Right ventricle myocardium inferior (tissue), 1 donor: ENCODE data around the gene ERVW-1. TPM values are rescaled to one million over a fixed set of nuclear protein-coding genes. Genes with fewer than 3 reads are reported as not detected.
"Not testable (repeated sequence)": the region's sequence is repeated elsewhere in the genome, so short reads cannot be mapped to it uniquely, and the experiment has no call there.

Source experiments
- ATAC-seq: fragments of 200-7000 bp; cut with Tn5 transposase; one replicate; pipeline ENCODE4 v1.9.1; 2020; ENCODE audit warnings: mild to moderate bottlenecking, moderate library complexity
- DNase-seq: peaks from one replicate; pipeline ENCODE4 v3.0.0; 2021; ENCODE audit errors: missing footprints
- intact Hi-C: fragments of 100-400 bp; cut with DNase I; formaldehyde crosslinking; loops from one replicate; pipeline ENCODE4 v1.11.0; 2022
- total RNA-seq: library from RNA; stranded (reverse); fragmentation: NEBNext Ultra II Directional; extraction: Animal tissue kit (Norgen Biotek cat#: 25700); gene quantifications from one replicate; pipeline ENCODE4 v1.2.1, GENCODE V29; 2021
- donor health status: DM: no; HTN: yes; CAD: no; lungs with severe emphysema.

The ERVW-1 gene
- total RNA-seq, 1 donor from 2014 or later: not detected

- ATAC-seq, intact Hi-C loops, DNase-seq: not testable (repeated sequence)
Measured at GRCh38 chr7:92475851-92476590, 1.7 kb downstream of the ERVW-1 start.

- ATAC-seq, DNase-seq, intact Hi-C loops: not testable (repeated sequence)
Measured at GRCh38 chr7:92475261-92475770, 2.4 kb downstream of the ERVW-1 start.

DNA sequence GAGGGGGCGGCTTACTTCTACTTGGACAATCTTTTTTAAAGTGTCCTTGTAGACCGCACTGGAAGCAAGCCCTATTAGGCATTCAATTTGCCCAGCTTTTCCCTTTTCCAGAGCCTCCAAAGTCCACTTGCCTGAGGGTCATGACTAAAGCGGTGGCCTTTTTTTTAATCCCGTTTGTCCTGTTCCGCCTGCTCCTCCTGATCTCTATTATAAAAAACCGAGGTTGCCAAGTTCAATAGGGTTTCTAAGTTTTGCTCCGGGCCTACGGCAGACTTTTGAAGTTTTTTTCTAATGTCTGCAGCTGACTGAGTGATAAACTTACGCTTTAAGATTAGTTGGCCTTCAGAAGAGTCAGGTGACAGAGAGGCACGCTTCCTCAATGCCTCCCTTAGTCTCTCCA lies 3.8 kb downstream of the ERVW-1 start:
- DNase-seq, ATAC-seq, intact Hi-C loops: not testable (repeated sequence)

- intact Hi-C loops, DNase-seq, ATAC-seq: not testable (repeated sequence)
Measured at GRCh38 chr7:92468589-92468988, 9.2 kb downstream of the ERVW-1 start.

GRCh38 chr7:92466682-92467081 lies 11.1 kb downstream of the ERVW-1 start:
- DNase-seq: no peak
- intact Hi-C loops: no loop called here
- ATAC-seq: no peak

- DNase-seq (no peak), ATAC-seq (no peak)
- intact Hi-C loops: no loop called here
Measured at GRCh38 chr7:92464515-92464914, 13.2 kb downstream of the ERVW-1 start.

DNA sequence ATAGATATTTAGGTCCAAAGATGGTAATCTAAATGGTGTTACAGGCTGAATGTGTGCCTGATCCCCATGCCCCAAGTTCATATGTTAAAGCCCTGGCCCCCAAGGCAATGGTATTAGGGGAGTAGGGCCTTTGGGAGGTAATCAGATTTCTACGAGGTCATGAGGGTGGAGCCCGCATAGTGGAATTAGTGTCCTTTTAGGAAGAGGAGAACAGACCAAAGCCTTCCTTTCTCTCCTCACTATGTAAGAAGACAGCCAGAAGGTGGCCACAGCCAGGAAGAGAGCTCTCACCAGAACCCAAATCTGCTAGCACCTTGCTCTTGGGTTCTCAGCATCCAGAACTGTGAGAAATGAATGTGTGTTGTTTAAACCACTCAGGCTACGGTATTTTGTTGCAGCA lies 15.2 kb downstream of the ERVW-1 start:
- no peak for ATAC-seq
- intact Hi-C loops: no loop called here

DNA sequence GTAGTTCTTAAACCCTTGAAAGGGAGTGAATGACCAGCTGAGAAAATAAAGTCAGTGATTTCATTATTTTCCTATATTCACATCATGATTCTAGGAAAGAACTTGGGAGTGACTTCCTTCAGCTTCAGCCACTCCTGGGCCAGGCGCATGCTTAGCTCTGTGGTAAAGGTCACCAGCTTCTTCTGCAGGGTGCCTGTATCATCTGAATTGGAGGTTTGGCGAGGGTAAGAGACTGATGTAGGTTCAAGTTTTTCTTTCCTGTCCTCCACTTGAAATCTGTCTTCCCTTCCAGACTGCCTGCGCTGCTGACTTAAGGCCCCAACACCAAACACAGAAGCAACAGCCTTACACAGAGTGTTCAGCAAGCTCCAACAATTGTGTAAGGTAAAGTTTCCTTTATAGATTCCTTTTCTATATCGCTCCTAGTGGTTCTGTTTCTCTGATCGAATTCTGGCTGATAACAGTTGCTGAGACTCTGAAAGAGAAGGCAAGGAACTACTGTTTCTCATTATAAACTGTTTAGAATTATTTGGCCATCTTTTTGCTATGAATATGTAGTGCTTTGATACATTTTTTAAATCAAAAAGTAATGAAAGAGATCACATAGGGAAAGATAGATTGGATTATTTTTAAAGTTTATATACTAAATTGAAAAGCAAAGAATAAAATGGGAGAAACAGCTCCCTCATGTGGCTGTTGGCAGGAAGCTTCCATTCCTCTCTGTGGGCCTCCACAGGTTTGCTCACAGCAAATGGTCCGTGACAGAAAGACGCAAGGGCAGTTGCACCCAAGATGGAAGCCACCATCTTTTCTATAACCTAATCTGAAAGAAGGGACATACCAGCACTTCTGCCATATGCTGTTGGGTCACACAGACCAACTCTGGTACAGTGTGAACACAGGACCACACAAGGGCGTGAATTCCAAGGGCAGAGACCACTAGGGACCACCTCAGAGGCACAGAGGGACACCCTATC lies 16.4 kb downstream of the ERVW-1 start:
- DNase-seq (no peak), ATAC-seq (no peak)
- intact Hi-C loops: no loop called here

More for the DNA sequence above, 15.2 kb downstream of the ERVW-1 start:
- no peak for DNase-seq

GRCh38 chr7:92460510-92460909 lies 17.2 kb downstream of the ERVW-1 start:
- ATAC-seq (no peak), DNase-seq (no peak)
- intact Hi-C loops: no loop called here

GRCh38 chr7:92460109-92460508 lies 17.6 kb downstream of the ERVW-1 start:
- intact Hi-C loops: no loop called here
- ATAC-seq (no peak), DNase-seq (no peak)

DNA sequence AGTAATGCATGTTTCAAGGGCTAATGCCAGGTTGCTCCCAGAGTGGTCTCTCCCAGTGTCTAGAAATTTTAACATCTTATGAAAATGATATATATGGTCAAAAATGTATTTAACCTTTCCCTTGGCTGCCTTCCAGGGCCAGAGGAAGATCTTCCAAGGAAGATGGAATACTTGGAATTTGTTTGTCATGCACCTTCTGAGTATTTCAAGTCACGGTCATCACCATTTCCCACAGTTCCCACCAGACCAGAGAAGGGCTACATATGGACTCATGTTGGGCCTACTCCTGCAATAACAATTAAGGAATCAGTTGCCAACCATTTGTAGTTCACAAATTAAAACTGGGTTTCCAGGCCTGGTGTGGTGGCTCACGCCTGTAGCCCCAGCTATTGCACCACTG lies 21.5 kb downstream of the ERVW-1 start:
- ATAC-seq (no peak), DNase-seq (no peak)
- intact Hi-C loops: no loop called here

GRCh38 chr7:92451645-92452044 lies 26.1 kb downstream of the ERVW-1 start:
- ATAC-seq (no peak), DNase-seq (no peak)
- intact Hi-C loops: no loop called here

GRCh38 chr7:92448205-92448747 lies 29.5 kb downstream of the ERVW-1 start:
- intact Hi-C loops: loop anchor here (5.0 kb wide), 2 partner anchors 201 to 621 kb away; partner anchors contain the start of genes ANKIB1 and KRIT1
- DNase-seq (no peak), ATAC-seq (peak; percentile 18)

DNA sequence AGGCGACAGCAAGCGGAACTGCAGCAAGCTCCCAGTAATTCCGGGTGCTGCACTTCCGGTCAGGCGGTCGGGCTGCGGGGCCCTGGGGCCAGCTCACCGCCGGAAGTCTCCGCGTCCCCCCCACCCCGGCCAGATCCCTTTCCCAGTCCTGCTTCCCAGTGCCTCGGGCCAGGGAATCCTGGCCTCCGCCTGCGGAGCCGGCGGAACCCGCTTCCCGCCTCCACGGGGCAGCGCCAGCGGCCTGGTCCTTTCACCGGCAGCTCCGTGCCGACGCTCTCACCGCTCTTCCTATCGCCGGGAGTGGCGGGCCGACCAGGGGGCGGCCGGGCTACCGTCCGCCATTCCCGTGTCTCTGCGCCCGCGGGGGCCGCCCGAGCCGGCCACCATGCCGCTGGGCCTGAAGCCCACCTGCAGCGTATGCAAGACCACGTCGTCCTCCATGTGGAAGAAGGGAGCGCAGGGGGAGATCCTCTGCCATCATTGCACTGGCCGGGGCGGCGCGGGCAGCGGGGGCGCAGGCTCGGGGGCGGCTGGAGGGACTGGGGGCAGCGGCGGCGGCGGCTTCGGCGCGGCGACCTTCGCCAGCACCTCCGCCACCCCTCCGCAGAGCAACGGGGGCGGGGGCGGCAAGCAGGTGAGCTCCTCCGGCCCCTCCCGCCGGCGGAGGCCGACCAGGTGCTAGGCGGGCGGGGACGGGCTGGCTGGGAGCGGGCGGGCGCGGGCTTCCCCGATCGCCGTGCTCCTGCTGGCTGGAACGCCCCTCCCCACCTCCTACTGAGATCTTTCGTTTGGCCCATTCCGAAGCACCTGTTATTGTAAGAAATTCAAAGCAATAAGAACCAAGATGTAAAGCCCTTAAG lies 30.2 kb downstream of the ERVW-1 start, which contains the start of gene GATAD1:
Gene GATAD1, plus strand, starts transcription at position 138 of the 860 bp plus-strand sequence. Its CDS starts 248 bp downstream, at position 386.
- intact Hi-C loops: loop anchor here (1.0 to 5.0 kb wide), 4 partner anchors 200 to 620 kb away; partner anchors contain the start of genes ANKIB1, CYP51A1, KRIT1 and MTERF1
- ATAC-seq (peak; percentile 99), DNase-seq (peak; percentile 94)

GRCh38 chr7:92446869-92447344 lies 30.8 kb downstream of the ERVW-1 start:
- ATAC-seq (no peak), DNase-seq (no peak)
- intact Hi-C loops: loop anchor here (1.0 to 5.0 kb wide), 4 partner anchors 200 to 620 kb away; partner anchors contain the start of genes ANKIB1, CYP51A1, KRIT1 and MTERF1

GRCh38 chr7:92442720-92443119 lies 35.0 kb downstream of the ERVW-1 start:
- DNase-seq, ATAC-seq, intact Hi-C loops: not testable (repeated sequence)

- intact Hi-C loops: no loop called here
Measured at GRCh38 chr7:92437956-92438491, 39.7 kb downstream of the ERVW-1 start.

More at GRCh38 chr7:92437956-92438491, 39.7 kb downstream of the ERVW-1 start:
- ATAC-seq: no peak
- DNase-seq: no peak
